H4 (cell line): Measurements from ENCODE around the gene HOXA1. TPM values are rescaled to one million over a fixed set of nuclear protein-coding genes. Genes with fewer than 3 reads are reported as not detected.
"Not testable (repeated sequence)": the region's sequence is repeated elsewhere in the genome, so short reads cannot be mapped to it uniquely, and the experiment has no call there.

Source experiments
- DNase-seq: peaks from one replicate; pipeline ENCODE4 v3.0.0-alpha.2; 2015; ENCODE audit warnings: low spot score
- total RNA-seq: library from RNA; depleted of rRNA; stranded (reverse); fragments of >200 nt; shearing (Covaris generic); gene quantifications from 2 replicates; pipeline ENCODE4 v1.2.3, GENCODE V29; 2014; rRNA removed

The HOXA1 gene
- total RNA-seq, 1 experiment from 2014 or later: 3.0 TPM

- no peak for DNase-seq
These were observed 48.8 kb downstream of the HOXA1 start for GRCh38 chr7:27046854-27047549.

DNA sequence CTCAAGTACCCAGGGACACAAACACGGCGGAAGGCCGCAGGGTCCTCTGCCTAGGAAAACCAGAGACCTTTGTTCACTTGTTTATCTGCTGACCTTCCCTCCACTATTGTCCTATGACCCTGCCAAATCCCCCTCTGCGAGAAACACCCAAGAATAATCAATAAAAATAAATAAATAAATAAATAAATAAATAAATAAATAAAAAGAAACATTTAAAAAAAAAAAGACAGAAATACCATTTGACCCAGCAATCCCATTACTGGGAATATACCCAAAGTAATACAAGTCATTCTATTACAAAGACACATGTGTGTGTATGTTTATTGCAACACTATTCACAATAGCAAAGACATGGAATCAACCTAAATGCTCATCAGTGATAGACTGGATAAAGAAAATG lies 49.8 kb downstream of the HOXA1 start:
- not testable (repeated sequence) for DNase-seq

GRCh38 chr7:27045066-27045465 lies 50.7 kb downstream of the HOXA1 start:
- not testable (repeated sequence) for DNase-seq

Other genes starting within 250 kb of the HOXA1 start
- gene SKAP2, start 231.4 kb downstream of the HOXA1 start, total RNA-seq: 42.4 and 55.7 TPM in 2 replicates
- 1.2 TPM in 1 of 2 replicates, not detected in the other for gene HOXA2, start 6.7 kb upstream of the HOXA1 start, total RNA-seq
- 0.88 and 1.2 TPM in 2 replicates for gene HOXA4, start 34.8 kb upstream of the HOXA1 start, total RNA-seq
- 3.6 and 8.0 TPM in 2 replicates for gene HOXA5, start 47.7 kb upstream of the HOXA1 start, total RNA-seq
- gene HOXA6, start 51.8 kb upstream of the HOXA1 start, total RNA-seq: 0.64 and 0.70 TPM in 2 replicates
- 1.1 and 5.5 TPM in 2 replicates for gene HOXA3, start 56.6 kb upstream of the HOXA1 start, total RNA-seq
- gene HOXA7, start 60.7 kb upstream of the HOXA1 start, total RNA-seq: 2.0 and 2.2 TPM in 2 replicates
- gene HOXA9, start 69.5 kb upstream of the HOXA1 start, total RNA-seq: 0.17 and 0.18 TPM in 2 replicates
- 2.0 and 6.1 TPM in 2 replicates for gene HOXA10, start 78.3 kb upstream of the HOXA1 start, total RNA-seq
- gene HOXA11, start 89.2 kb upstream of the HOXA1 start, total RNA-seq: 0.27 and 0.52 TPM in 2 replicates
- gene HOXA13, start 104.1 kb upstream of the HOXA1 start, total RNA-seq: 5.9 and 7.4 TPM in 2 replicates
- gene EVX1, start 146.8 kb upstream of the HOXA1 start, total RNA-seq: not detected in 2 replicates